ENCODE data around the gene GLIS1. TPM values are rescaled to one million over a fixed set of nuclear protein-coding genes. Genes with fewer than 3 reads are reported as not detected.

Gene GLIS1
- total RNA-seq, 1 experiment from 2014 or later, result not detected

- Histone ChIP-seq H3F3A (ENCODE audit: insufficient read depth, low read depth) (no peaks in the 10 kb centered on the region), H2AFZ (no peak overlapping the region), H4K20me1 (ENCODE audit: insufficient read depth) (no peaks in the 10 kb centered on the region), H3K4me3 (no peak overlapping the region), H3K4me1 (replicated peaks; ENCODE audit: insufficient read depth) (no peaks in the 10 kb centered on the region), H3K9me2 (ENCODE audit: insufficient read depth) (no peaks in the 10 kb centered on the region), H3K36me3 (ENCODE audit: low read depth) (no peaks in the 10 kb centered on the region), H3K27me3 (ENCODE audit: insufficient read depth, low read depth) (peaks cover 16% of the 10 kb centered on the region), H3K79me2 (ENCODE audit: low read depth) (no peaks in the 10 kb centered on the region), H3K9me3 (ENCODE audit: insufficient read depth, low read depth) (no peaks in the 10 kb centered on the region), H3K27ac (no peak overlapping the region), H3K4me2 (no peak overlapping the region)
- ChIA-PET POLR2A (ENCODE audit: unreplicated experiment) (no interaction called here), CTCF (no interaction called here)
- TF ChIP-seq EZH2 (IDR thresholded peaks at IDR 0.05; ENCODE audit: low read depth) (no peak), CTCF (conservative IDR thresholded peaks at IDR 0.05) (no peak)
- DNase-seq, result no peak
- intact Hi-C loops (cut with micrococcal nuclease; ENCODE audit: unreplicated experiment), result no loop called here
- BruUV-seq (replicated peaks), result no TSS peak
Measured at GRCh38 chr1:53626616-53627015, 112.3 kb downstream of the GLIS1 start.

- BruUV-seq (replicated peaks), result no TSS peak
- no peaks in the 10 kb centered on the region for H3F3A ChIP-seq (ENCODE audit: insufficient read depth, low read depth)
- H3K36me3 ChIP-seq (ENCODE audit: low read depth), result no peaks in the 10 kb centered on the region
- H3K27me3 ChIP-seq (ENCODE audit: insufficient read depth, low read depth), result peaks cover 16% of the 10 kb centered on the region
- no peaks in the 10 kb centered on the region for H3K9me2 ChIP-seq (ENCODE audit: insufficient read depth)
- no peaks in the 10 kb centered on the region for H4K20me1 ChIP-seq (ENCODE audit: insufficient read depth)
- intact Hi-C loops (cut with micrococcal nuclease; ENCODE audit: unreplicated experiment), result no loop called here
- no peaks in the 10 kb centered on the region for H3K4me1 ChIP-seq (replicated peaks; ENCODE audit: insufficient read depth)
- no peak for DNase-seq
- H3K27ac ChIP-seq, result no peak overlapping the region
- no peak overlapping the region for H3K4me3 ChIP-seq
- TF ChIP-seq CTCF (conservative IDR thresholded peaks at IDR 0.05), result no peak
- no peak for TF ChIP-seq EZH2 (IDR thresholded peaks at IDR 0.05; ENCODE audit: low read depth)
- no peak overlapping the region for H2AFZ ChIP-seq
- ChIA-PET POLR2A (ENCODE audit: unreplicated experiment) (no interaction called here), CTCF (no interaction called here)
- H3K79me2 ChIP-seq (ENCODE audit: low read depth), result no peaks in the 10 kb centered on the region
- H3K4me2 ChIP-seq, result no peak overlapping the region
- no peaks in the 10 kb centered on the region for H3K9me3 ChIP-seq (ENCODE audit: insufficient read depth, low read depth)
Measured at GRCh38 chr1:53625766-53626520, 113.0 kb downstream of the GLIS1 start.

GRCh38 chr1:53625049-53625448 lies 113.9 kb downstream of the GLIS1 start:
- Histone ChIP-seq H3K4me3 (no peak overlapping the region), H2AFZ (no peak overlapping the region), H3K9me2 (ENCODE audit: insufficient read depth) (no peaks in the 10 kb centered on the region), H3K79me2 (ENCODE audit: low read depth) (no peaks in the 10 kb centered on the region), H3K27ac (no peak overlapping the region), H4K20me1 (ENCODE audit: insufficient read depth) (no peaks in the 10 kb centered on the region), H3K4me1 (replicated peaks; ENCODE audit: insufficient read depth) (no peaks in the 10 kb centered on the region), H3K4me2 (no peak overlapping the region), H3F3A (ENCODE audit: insufficient read depth, low read depth) (no peaks in the 10 kb centered on the region), H3K27me3 (ENCODE audit: insufficient read depth, low read depth) (peaks cover 16% of the 10 kb centered on the region), H3K9me3 (ENCODE audit: insufficient read depth, low read depth) (no peaks in the 10 kb centered on the region), H3K36me3 (ENCODE audit: low read depth) (no peaks in the 10 kb centered on the region)
- TF ChIP-seq EZH2 (IDR thresholded peaks at IDR 0.05; ENCODE audit: low read depth), result no peak
- TF ChIP-seq CTCF (conservative IDR thresholded peaks at IDR 0.05), result no peak
- ChIA-PET POLR2A (ENCODE audit: unreplicated experiment) (no interaction called here), CTCF (no interaction called here)
- intact Hi-C loops (cut with micrococcal nuclease; ENCODE audit: unreplicated experiment), result no loop called here
- DNase-seq, result no peak
- no TSS peak for BruUV-seq (replicated peaks)

Data from PC-9 (cell line).